ENCODE results near the gene SCN8A. TPM values are rescaled to one million over a fixed set of nuclear protein-coding genes. Genes with fewer than 3 reads are reported as not detected.

Gene SCN8A
- total and polyA plus RNA-seq, 12 donors = 0.01 to 1.6 (median 0.35) TPM; not detected in 1

DNA sequence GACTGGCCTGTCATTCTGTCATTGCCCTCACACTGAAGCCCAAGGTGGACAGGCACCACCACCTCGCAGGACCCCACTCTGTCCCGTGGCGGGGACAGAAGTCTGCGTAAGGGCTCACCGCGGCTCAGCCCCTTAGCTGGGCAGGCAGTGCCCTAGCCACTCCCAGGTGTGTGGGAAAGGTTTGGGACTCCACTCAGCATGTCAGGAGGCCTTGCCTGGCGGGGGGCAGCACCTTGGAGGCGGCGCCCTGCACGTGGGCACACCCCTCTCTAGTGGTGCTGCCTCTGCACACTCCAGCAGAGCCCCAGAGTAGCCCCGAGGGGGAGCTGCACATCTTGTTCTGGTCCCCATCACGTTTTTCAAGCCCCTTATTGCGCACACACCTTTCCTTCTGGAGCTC is 221.8 kb downstream of the SCN8A start:
- Histone ChIP-seq H3K4me3 (no peak overlapping the region), H3K9me3 (no peaks in the 10 kb centered on the region), H3K27me3 (peaks cover 0 to 27% (median 7%) of the 10 kb centered on the region in 7 donors), H3K4me1 (peaks cover 0 to 20% (median 3%) of the 10 kb centered on the region in 9 donors), H3K27ac (no peak overlapping the region), H3K36me3 (no peaks in the 10 kb centered on the region)
- WGBS, 2 donors = 83 to 91% methylated on average over 13 of the region's 13 CpGs
- no peak for ATAC-seq
- no peak for DNase-seq
- intact Hi-C loops (cut with DNase I) = loop anchor here in 6 of 10 donors (5.0 to 10.0 kb wide), 6 partner anchors 62 to 391 kb away; partner anchors contain the start of gene SLC4A8 (in 1 of the 6)
- TF ChIP-seq CTCF (IDR thresholded peaks at IDR 0.05) = no peak

GRCh38 chr12:51813931-51814310 is 222.9 kb downstream of the SCN8A start:
- DNase-seq (no peak), ATAC-seq (no peak)
- Histone ChIP-seq H3K36me3 (no peaks in the 10 kb centered on the region), H3K27me3 (peaks cover 0 to 33% (median 11%) of the 10 kb centered on the region in 7 donors), H3K4me1 (peaks cover 0 to 23% (median 3%) of the 10 kb centered on the region in 9 donors), H3K27ac (peak overlapping the region in 9 of 10 donors; percentile 36 to 92 (median 90)), H3K4me3 (peak overlapping the region in 9 of 10 donors; percentile 38 to 72 (median 67)), H3K9me3 (no peaks in the 10 kb centered on the region)
- WGBS, 2 donors = 9 to 12% methylated on average over 34 of the region's 34 CpGs
- intact Hi-C loops (cut with DNase I) = loop anchor here in 6 of 10 donors (5.0 to 10.0 kb wide), 6 partner anchors 61 to 392 kb away; partner anchors contain the start of gene SLC4A8 (in 1 of the 6)
- no peak for TF ChIP-seq CTCF (IDR thresholded peaks at IDR 0.05)

- peaks cover 0 to 37% (median 12%) of the 10 kb centered on the region in 7 donors for H3K27me3 ChIP-seq
- ATAC-seq (peak; percentile 77 to 94 (median 86)), DNase-seq (peak; percentile 73 to 88)
- peak; percentile 40 to 80 (median 58) for TF ChIP-seq CTCF (IDR thresholded peaks at IDR 0.05)
- 4% methylated on average over 83 to 100 of the region's 100 CpGs for WGBS, 2 donors
- H3K9me3 ChIP-seq = no peaks in the 10 kb centered on the region
- H3K36me3 ChIP-seq = no peaks in the 10 kb centered on the region
- intact Hi-C loops (cut with DNase I) = loop anchor here in 8 of 10 donors (5.0 to 10.0 kb wide), 6 partner anchors 60 to 392 kb away; partner anchors contain the start of gene SLC4A8 (in 3 of the 8)
- H3K4me1 ChIP-seq = peaks cover 0 to 25% (median 3%) of the 10 kb centered on the region in 9 donors
- peak overlapping the region; percentile 59 to 92 (median 88) for H3K27ac ChIP-seq
- H3K4me3 ChIP-seq = peak overlapping the region; percentile 27 to 72 (median 66)
Observed at GRCh38 chr12:51814311-51815088, 223.5 kb downstream of the SCN8A start.

DNA sequence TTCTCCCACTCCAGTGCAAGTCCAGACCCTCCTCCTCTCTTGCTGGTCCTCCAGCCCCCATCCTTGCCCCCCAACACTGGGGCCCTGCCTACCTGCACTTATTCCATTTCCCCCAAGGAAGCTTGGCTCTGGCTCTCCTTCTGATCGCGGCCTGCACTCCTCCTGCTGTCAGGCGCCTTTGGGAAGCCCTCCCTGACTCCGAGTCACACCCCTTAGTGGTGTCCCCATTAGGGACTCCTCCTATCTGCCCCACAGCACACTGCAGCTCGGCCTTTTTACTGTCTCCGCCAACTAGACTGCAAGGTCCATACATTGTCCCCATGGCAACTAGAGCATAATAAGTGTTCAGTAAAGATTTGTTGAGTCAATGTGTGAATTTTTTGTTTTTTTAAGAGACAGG is 224.5 kb downstream of the SCN8A start:
- H3K4me3 ChIP-seq = no peak overlapping the region
- H3K27me3 ChIP-seq = peaks cover 0 to 46% (median 18%) of the 10 kb centered on the region in 7 donors
- intact Hi-C loops (cut with DNase I) = loop anchor here in 5 of 10 donors (5.0 to 10.0 kb wide), 3 partner anchors 59 to 393 kb away; partner anchors contain the start of gene SLC4A8 (in 2 of the 5)

More for the DNA sequence above, 224.5 kb downstream of the SCN8A start:
- TF ChIP-seq CTCF (IDR thresholded peaks at IDR 0.05) = no peak
- WGBS, 2 donors = 89 to 91% methylated on average over 6 of the region's 6 CpGs
- no peak for DNase-seq
- no peak for ATAC-seq
- H3K9me3 ChIP-seq = no peaks in the 10 kb centered on the region
- H3K4me1 ChIP-seq = peaks cover 0 to 33% (median 3%) of the 10 kb centered on the region in 9 donors
- H3K27ac ChIP-seq = no peak overlapping the region
- H3K36me3 ChIP-seq = no peaks in the 10 kb centered on the region

All from heart right ventricle (tissue), 16 donors.